Activated B cell treated with CpG ODN at 0.5 μM for 24 hours (primary cell): ENCODE results near the gene HSF4. TPM values are rescaled to one million over a fixed set of nuclear protein-coding genes. Genes with fewer than 3 reads are reported as not detected.

ENCODE experiments used
- ATAC-seq: fragments of 200-7000 bp; cut with Tn5 transposase; one replicate; pipeline ENCODE4 v1.10.0; 2021; ENCODE audit warnings: low read depth, mild to moderate bottlenecking, moderate library complexity
- CTCF ChIA-PET: fragments of 350-600 bp; sonication (Branson Sonifier 250); formaldehyde crosslinking; loops from one replicate; lab custom pipeline; 2021; ENCODE audit warnings: antibody characterized with exemption; lab: Charles Lee
- POLR2A ChIA-PET: fragments of 350-600 bp; sonication (Branson Sonifier 250); formaldehyde crosslinking; loops from one replicate; lab custom pipeline; 2021; ENCODE audit warnings: antibody characterized with exemption; lab: Charles Lee
- DNase-seq: peaks from one replicate; pipeline ENCODE4 v3.0.0; 2022
- H3K27ac Mint-ChIP-seq: one replicate; pipeline ENCODE4 v1.8.0; 2020; ENCODE audit warnings: mixed read lengths
- H3K27me3 Mint-ChIP-seq: one replicate; pipeline ENCODE4 v1.8.0; 2021; ENCODE audit warnings: mixed read lengths
- H3K36me3 Mint-ChIP-seq: one replicate; pipeline ENCODE4 v1.8.0; 2021; ENCODE audit warnings: low read depth, mixed read lengths
- H3K4me1 Mint-ChIP-seq: one replicate; pipeline ENCODE4 v1.8.0; 2021; ENCODE audit warnings: mixed read lengths
- H3K4me3 Mint-ChIP-seq: one replicate; pipeline ENCODE4 v1.8.0; 2020; ENCODE audit warnings: mild to moderate bottlenecking, mixed read lengths
- H3K9me3 Mint-ChIP-seq: one replicate; pipeline ENCODE4 v1.8.0; 2020; ENCODE audit warnings: mixed read lengths
- CTCF ChIP-seq: fragments of 200-600 bp; IDR thresholded peaks from one replicate; pipeline ENCODE4 v1.8.0; 2022; ENCODE audit warnings: antibody characterized with exemption, mild to moderate bottlenecking
- intact Hi-C: fragments of 100-400 bp; cut with micrococcal nuclease; formaldehyde crosslinking; loops from one replicate; pipeline ENCODE4 v1.15.1; 2024
- total RNA-seq: library from RNA; stranded (reverse); gene quantifications from 2 replicates; pipeline ENCODE4 v1.2.3, GENCODE V29; 2022

Gene HSF4
- total RNA-seq, 1 donor from 2014 or later, result 5.9 TPM

DNA sequence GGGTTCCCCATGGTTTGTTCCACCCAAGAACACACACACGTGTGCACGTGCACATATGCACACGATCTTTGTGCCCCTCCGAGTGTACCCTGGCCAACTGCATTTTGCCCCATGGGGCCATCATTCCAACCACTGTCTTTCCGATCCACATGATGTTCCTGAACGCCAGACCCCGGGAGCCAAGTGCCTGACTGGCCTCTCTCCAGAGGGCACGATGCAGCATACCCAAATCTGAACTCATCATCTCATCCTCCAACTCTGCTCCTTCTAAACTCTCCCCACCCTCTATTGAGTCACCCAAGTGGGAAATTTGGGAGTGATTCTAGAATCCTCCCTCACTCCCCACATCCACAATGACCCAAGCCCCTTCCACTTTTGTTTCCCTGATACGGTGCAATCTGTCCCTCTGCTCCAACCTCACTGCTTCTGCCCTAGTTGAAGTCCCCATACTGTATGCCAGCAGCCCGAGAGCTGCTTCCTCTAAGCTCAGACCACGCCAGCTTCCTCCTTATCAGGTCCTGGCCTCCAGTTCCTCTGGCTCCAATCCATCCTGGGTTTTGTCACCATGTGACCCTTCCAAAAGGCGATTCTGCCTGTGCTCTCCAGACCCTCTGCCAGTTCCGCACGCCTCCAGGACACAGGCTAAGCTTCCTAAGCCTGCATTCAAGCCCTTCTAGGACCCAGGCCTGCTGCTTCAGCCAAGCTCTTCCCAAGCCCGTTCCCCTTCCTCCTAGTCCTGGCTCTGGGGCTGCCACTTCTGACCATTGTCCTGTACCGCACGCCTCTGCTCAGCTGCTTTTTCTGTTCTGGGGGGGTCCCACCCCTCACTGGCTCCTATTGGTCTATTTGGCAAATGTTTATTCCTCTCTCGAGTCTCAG is 52.3 kb downstream of the HSF4 start:
- Mint-ChIP-seq H3K36me3 (no peaks in the 10 kb centered on the region), H3K4me3 (no peak overlapping the region), H3K9me3 (no peaks in the 10 kb centered on the region), H3K27ac (no peak overlapping the region), H3K4me1 (no peaks in the 10 kb centered on the region), H3K27me3 (no peaks in the 10 kb centered on the region)
- no peak for TF ChIP-seq CTCF
- ATAC-seq, result no peak
- ChIA-PET POLR2A (interaction anchor here (0.6 to 0.8 kb wide), 2 partner anchors 11 to 111 kb away, joined by 3 read pairs; no protein-coding TSS in a partner anchor), CTCF (no interaction called here)
- DNase-seq, result no peak
- intact Hi-C loops, result no loop called here

Other genes with a start within 250 kb of the HSF4 start
- gene CDH16, start 245.9 kb upstream of the HSF4 start, total RNA-seq, result not detected in 2 replicates
- gene RRAD, start 239.2 kb upstream of the HSF4 start, total RNA-seq, result 0.15 TPM in 1 of 2 replicates, not detected in the other
- gene CIAO2B, start 230.3 kb upstream of the HSF4 start, total RNA-seq, result 65.8 and 66.2 TPM in 2 replicates
- gene CES2, start 229.2 kb upstream of the HSF4 start, total RNA-seq, result 31.9 and 34.7 TPM in 2 replicates
- gene CES3, start 203.5 kb upstream of the HSF4 start, total RNA-seq, result 0.29 and 0.61 TPM in 2 replicates
- gene CES4A, start 176.2 kb upstream of the HSF4 start, total RNA-seq, result 7.1 and 10.2 TPM in 2 replicates
- gene CBFB, start 135.6 kb upstream of the HSF4 start, total RNA-seq, result 66.6 and 67.3 TPM in 2 replicates
- gene PHAF1, start 54.8 kb upstream of the HSF4 start, total RNA-seq, result 13.8 and 16.9 TPM in 2 replicates
- gene B3GNT9, start 13.7 kb upstream of the HSF4 start, total RNA-seq, result 0.64 and 0.93 TPM in 2 replicates
- gene TRADD, start 4.8 kb upstream of the HSF4 start, total RNA-seq, result 31.5 and 37.3 TPM in 2 replicates
- gene FBXL8, start 4.8 kb upstream of the HSF4 start, total RNA-seq, result 5.6 and 6.5 TPM in 2 replicates
- gene NOL3, start 5.8 kb downstream of the HSF4 start, total RNA-seq, result 0.64 and 0.91 TPM in 2 replicates
- gene MATCAP1, start 19.2 kb downstream of the HSF4 start, total RNA-seq, result 10.6 and 18.7 TPM in 2 replicates
- gene EXOC3L1, start 25.4 kb downstream of the HSF4 start, total RNA-seq, result not detected in 2 replicates
- 117 and 128 TPM in 2 replicates for gene E2F4, start 27.4 kb downstream of the HSF4 start, total RNA-seq
- 6.8 and 6.9 TPM in 2 replicates for gene ELMO3, start 34.4 kb downstream of the HSF4 start, total RNA-seq
- 37.1 and 41.3 TPM in 2 replicates for gene TMEM208, start 62.4 kb downstream of the HSF4 start, total RNA-seq
- gene FHOD1, start 82.7 kb downstream of the HSF4 start, total RNA-seq, result 45.5 and 50.4 TPM in 2 replicates
- gene SLC9A5, start 84.2 kb downstream of the HSF4 start, total RNA-seq, result 1.9 and 2.5 TPM in 2 replicates
- 7.8 TPM in 2 replicates for gene PLEKHG4, start 114.8 kb downstream of the HSF4 start, total RNA-seq
- not detected in 2 replicates for gene KCTD19, start 162.0 kb downstream of the HSF4 start, total RNA-seq
- 0.49 and 0.69 TPM in 2 replicates for gene LRRC36, start 162.1 kb downstream of the HSF4 start, total RNA-seq
- 0.15 TPM in 1 of 2 replicates, not detected in the other for gene TPPP3, start 228.8 kb downstream of the HSF4 start, total RNA-seq